Right atrium auricular region (tissue), 2 donors: Measurements from ENCODE around the gene CDH16. TPM values are rescaled to one million over a fixed set of nuclear protein-coding genes. Genes with fewer than 3 reads are reported as not detected.
A peak's percentile ranks its signal among the peaks of the same experiment; 100 is the strongest.

ENCODE experiments used
- DNase-seq: peaks from one replicate; pipeline ENCODE4 v3.0.0-alpha.2; 2019; ENCODE audit warnings: low spot score
- H3K27ac ChIP-seq, 2 donors: fragments of 200-600 bp; sonication (generic); 1 replicate in 1 of 2; 2 replicates in 1 of 2; pipeline ENCODE4 v1.5.1; 2016 to 2019
- H3K27me3 ChIP-seq, 2 donors: fragments of 200-600 bp; sonication (generic); one replicate each; pipeline versions ENCODE4 v1.5.1 to v1.6.0; 2017 to 2019
- H3K36me3 ChIP-seq: fragments of 200-600 bp; sonication (generic); one replicate; pipeline ENCODE4 v1.5.1; 2016
- H3K4me1 ChIP-seq, 2 donors: fragments of 200-600 bp; sonication (generic); one replicate each; pipeline versions ENCODE4 v1.5.1 to v1.6.0; 2017 to 2019
- H3K4me3 ChIP-seq, 2 donors: fragments of 200-600 bp; sonication (generic); 1 replicate in 1 of 2; 2 replicates in 1 of 2; pipeline ENCODE4 v1.5.1; 2017 to 2019; ENCODE audit warnings: mild to moderate bottlenecking in 1 of 2, moderate library complexity in 1 of 2
- H3K9me3 ChIP-seq, 2 donors: fragments of 200-600 bp; sonication (generic); one replicate each; pipeline ENCODE4 v1.5.1; 2019
- total RNA-seq, 2 donors: library from RNA; depleted of rRNA; stranded (reverse); fragments of >200 nt; gene quantifications; one replicate each; pipeline ENCODE4 v1.1.0, GENCODE V29; 2016
- TF ChIP-seq, protein P1 (sequence below), 2 donors: fragments of 200-600 bp; sonication (generic); IDR thresholded peaks; one replicate each; pipeline ENCODE4 v1.5.1; 2019; ENCODE audit warnings: antibody characterized with exemption in 2 of 2

Gene CDH16
- total RNA-seq, 2 donors from 2014 or later: 0.79 to 1.4 TPM

DNA sequence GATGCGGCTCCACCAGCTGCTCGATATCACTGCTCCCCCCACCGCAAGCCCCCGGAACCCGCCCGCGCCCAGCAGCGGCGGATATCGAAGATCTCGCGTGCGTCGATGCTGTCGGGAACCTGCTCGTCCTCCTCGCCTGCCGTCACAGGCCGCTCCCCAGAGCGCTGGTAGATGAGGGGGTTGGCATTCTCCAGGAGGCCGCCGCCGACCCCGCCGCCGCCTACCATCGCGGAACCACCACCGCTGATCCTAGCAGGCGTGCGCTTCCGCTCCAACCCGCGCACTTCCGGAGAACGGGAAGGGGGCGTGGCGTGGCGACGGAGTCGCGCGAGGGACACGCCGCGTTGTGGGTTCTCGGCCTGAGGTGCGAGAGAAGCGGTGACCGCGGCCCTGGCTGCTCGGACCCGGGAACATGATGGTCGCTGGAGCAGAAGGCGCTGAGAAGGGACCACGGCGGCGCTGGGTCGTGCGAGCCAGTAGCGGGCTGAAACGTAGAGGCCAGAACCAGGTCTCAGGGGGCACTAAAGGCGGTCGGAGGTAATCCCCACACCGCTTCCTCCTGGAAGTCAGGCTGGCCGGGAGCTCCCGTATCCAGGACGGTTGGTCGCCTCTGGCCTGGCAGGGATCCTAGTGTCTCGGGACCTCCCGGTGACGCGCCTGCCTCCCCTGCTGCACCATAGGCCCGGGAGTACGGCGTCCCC, 15.6 kb upstream of the CDH16 start, which contains the start of gene CIAO2B:
Gene CIAO2B, minus strand, starts transcription at position 265 of the 701 bp plus-strand sequence. Its CDS starts 38 bp downstream, at position 227.
- peak; percentile 92 for DNase-seq
- peak within 1 kb of the TSS; percentile 89 to 94 for H3K4me3 ChIP-seq
- TF ChIP-seq, protein P1, sequence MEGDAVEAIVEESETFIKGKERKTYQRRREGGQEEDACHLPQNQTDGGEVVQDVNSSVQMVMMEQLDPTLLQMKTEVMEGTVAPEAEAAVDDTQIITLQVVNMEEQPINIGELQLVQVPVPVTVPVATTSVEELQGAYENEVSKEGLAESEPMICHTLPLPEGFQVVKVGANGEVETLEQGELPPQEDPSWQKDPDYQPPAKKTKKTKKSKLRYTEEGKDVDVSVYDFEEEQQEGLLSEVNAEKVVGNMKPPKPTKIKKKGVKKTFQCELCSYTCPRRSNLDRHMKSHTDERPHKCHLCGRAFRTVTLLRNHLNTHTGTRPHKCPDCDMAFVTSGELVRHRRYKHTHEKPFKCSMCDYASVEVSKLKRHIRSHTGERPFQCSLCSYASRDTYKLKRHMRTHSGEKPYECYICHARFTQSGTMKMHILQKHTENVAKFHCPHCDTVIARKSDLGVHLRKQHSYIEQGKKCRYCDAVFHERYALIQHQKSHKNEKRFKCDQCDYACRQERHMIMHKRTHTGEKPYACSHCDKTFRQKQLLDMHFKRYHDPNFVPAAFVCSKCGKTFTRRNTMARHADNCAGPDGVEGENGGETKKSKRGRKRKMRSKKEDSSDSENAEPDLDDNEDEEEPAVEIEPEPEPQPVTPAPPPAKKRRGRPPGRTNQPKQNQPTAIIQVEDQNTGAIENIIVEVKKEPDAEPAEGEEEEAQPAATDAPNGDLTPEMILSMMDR (IDR thresholded peaks at IDR 0.05): no peak
- peaks cover 11% of the 10 kb centered on the region for H3K36me3 ChIP-seq
- no peaks in the 10 kb centered on the region for H3K9me3 ChIP-seq
- H3K27me3 ChIP-seq: no peaks in the 10 kb centered on the region
- peaks cover 0 to 50% of the 10 kb centered on the region in 2 donors for H3K4me1 ChIP-seq
- peak within 1 kb of the TSS; percentile 92 to 97 for H3K27ac ChIP-seq

DNA sequence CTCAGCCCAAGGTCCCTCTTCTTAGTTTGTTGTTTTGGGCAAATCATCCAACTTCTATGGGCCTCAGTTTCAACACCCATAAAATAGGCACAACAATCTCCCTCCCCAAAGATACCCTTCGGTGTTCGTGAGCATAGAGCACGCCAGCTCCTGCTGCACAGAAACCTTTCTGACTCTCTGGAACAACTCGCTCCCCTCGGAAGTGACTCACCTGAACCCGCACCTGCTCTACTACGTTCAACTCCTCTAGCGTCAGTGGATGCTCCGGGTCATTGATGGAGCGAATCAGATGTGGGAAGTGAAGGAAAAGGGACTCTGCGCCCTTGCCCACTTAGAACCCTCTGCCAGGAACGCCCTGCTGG, 15.1 kb upstream of the CDH16 start:
- Histone ChIP-seq H3K4me1 (peaks cover 0 to 52% of the 10 kb centered on the region in 2 donors), H3K4me3 (peak overlapping the region; percentile 89 to 94), H3K36me3 (peaks cover 6% of the 10 kb centered on the region), H3K9me3 (no peaks in the 10 kb centered on the region), H3K27me3 (no peaks in the 10 kb centered on the region), H3K27ac (peak overlapping the region; percentile 92 to 97)
- TF ChIP-seq, protein P1 (IDR thresholded peaks at IDR 0.05): no peak
- DNase-seq: no peak

DNA sequence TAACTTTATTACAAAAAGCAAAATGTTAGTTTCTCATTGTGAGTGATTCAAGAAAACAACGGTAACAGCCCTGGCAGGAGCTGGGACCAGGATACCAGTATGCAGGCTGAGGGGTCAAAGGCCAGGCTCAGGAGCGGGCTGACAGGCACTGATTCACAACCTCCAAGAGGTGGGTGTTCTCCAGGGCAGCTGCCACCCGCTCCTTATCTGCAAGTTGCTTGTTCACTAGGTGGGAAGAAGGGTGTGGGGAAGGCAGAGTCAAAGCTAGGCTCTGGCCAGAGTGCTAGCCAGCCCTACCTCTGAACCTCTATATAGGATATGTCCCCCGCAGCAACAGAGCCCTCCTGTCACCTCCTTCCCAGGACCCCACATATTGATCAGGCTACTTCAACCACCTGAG, 13.4 kb upstream of the CDH16 start:
- Histone ChIP-seq H3K4me1 (peaks cover 0 to 64% of the 10 kb centered on the region in 2 donors), H3K27ac (no peak overlapping the region), H3K27me3 (no peaks in the 10 kb centered on the region), H3K4me3 (no peak overlapping the region), H3K36me3 (no peaks in the 10 kb centered on the region), H3K9me3 (no peaks in the 10 kb centered on the region)
- TF ChIP-seq, protein P1 (IDR thresholded peaks at IDR 0.05): no peak
- DNase-seq: no peak

DNA sequence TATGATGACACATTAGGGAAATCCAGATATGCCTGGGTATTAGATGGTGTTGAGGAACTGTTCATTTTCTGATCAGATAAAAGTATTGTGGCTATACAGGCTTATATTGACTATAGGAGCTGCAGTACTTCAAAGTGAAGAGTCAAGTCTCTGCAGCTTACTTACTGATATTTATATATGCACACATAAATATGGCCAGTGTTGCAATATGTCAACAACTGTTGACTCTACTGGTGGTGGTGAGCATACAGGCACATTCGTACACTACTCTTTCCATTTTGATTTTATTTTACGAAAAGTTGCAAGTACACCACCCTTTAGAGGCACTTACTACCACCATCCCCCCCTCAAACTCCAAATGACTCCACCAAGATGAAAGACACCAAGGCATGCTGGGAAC, 13.0 kb upstream of the CDH16 start:
- DNase-seq: no peak
- no peak overlapping the region for H3K4me3 ChIP-seq
- TF ChIP-seq, protein P1 (IDR thresholded peaks at IDR 0.05): no peak
- H3K9me3 ChIP-seq: no peaks in the 10 kb centered on the region
- no peaks in the 10 kb centered on the region for H3K27me3 ChIP-seq
- H3K4me1 ChIP-seq: peaks cover 0 to 66% of the 10 kb centered on the region in 2 donors
- H3K27ac ChIP-seq: no peak overlapping the region
- no peaks in the 10 kb centered on the region for H3K36me3 ChIP-seq

DNA sequence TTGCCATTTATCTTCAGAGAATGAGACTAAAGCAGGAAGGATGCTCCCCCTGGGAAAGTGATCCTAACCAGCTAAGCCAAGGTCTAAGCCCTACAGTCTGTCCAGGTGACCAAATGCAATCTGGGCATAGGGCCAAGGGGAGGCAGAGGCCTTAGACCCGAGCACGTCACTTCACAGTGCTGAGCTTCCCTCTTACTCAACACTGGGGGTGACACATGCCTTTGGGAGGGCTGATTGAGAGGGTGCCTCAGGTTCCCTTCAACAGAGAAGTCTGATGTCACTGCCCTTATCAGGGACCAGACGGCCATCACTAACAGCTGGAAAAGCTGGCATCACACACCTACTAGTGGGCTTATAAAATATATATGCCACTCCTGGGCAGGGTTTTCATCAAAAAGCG, 11.5 kb upstream of the CDH16 start:
- Histone ChIP-seq H3K4me3 (no peak overlapping the region), H3K4me1 (peaks cover 0 to 62% of the 10 kb centered on the region in 2 donors), H3K27me3 (no peaks in the 10 kb centered on the region), H3K9me3 (no peaks in the 10 kb centered on the region), H3K27ac (peak overlapping the region; percentile 61 to 98), H3K36me3 (no peaks in the 10 kb centered on the region)
- TF ChIP-seq, protein P1 (IDR thresholded peaks at IDR 0.05): no peak
- no peak for DNase-seq
